ENCODE data around the gene SERPINH1.

The SERPINH1 gene

DNA sequence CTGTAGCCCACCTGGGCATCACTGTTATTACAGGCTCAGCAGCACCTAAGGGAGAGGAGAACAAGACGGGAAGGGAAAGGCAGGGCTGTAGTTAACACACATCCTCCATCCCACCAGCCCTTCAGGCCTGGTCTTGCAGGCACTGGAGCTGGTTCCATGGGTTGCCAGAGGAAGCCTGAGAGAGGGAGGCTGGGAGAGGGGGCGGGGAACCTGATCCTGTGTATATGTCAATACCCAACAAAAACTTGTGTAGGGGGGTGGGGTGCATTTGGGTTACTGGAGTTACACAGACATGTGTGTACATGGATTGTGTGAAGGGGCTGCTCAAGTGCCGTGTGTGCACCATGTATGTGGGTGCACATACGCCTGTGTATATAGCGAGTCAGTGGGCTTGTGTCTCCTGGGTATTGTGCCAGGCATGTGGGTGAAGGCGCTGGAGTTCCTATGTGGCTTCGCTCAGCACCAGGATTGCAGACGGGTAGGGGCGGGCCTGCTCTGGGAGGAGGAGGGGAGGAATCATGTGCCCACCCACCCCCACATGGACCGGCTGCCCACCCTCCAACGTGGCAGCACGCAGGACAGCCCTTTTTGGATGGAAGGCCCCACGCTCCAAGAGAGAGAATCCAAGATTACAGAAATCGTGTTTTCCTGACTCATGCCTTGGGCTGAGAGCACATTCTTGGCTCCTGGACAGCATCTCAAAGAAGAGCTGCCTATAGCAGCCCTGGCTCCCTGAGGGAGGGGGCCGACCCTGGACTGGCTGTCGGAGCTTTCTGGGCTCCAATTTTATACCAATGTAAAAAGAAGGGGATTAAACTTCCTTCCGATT is 4.2 kb upstream of the SERPINH1 start:
- DNase-seq: no peak

DNA sequence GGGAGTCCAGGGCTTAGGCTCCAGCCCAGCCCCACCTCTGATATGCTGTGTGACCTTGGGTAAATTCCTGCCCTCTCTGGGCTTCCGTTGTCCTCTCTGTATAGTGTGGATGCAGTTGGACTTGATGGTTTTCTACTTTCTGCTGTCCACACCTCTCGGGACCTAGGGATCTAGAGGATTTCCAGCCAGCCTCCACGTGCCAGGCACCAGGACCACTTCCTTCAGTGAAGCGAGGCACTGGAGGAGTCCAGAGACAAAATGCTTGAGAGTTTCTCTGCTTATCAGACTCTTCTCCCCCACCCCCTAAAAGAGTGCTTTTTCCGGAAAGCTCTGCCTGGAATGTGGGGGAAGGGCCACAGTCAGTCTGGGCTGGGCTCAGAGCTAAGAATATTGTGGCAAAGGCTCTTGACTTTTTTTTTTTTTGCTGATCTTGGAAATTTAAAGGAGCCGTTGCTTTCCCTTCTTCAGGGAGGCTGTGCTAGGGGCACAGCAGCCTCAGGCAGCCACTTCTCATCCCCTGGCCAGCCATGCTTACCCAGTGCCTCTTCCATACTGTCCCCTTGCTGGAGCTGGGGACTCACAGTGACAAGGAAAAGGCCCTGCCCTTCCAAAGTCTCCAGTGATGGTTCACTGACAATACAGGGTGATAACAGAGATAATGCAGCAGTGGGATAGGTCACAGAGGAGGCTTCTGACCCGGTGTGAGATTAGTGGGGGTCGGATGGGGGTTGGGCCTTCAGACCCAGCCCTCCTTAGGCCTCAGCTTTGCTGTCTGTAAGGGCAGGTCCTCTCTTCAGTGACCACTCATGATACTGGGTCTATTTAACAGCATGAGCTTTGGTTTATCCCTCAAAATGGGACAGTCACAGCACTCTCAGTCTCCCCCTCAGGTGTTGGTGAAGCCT is 2.9 kb upstream of the SERPINH1 start:
- no peak for DNase-seq

DNA sequence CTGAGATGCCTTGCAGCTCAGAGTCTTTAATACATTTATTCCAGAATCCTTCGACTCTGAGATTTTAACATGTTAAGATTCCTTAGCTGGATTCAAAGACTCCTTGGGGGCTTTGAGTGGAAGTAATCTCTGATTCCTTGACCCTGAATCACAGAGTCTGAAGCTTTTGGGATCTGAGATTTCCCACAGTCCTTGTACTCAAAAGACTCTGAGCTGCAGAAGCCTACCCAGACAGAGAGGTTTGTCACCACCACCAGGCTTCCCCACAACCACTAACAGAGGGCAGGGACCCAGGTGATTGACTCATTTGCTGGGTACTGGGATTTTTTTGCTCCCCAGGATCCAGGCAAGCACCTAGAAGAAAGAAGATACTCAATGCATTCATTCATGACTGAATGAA is 1.4 kb upstream of the SERPINH1 start:
- no peak for DNase-seq

DNA sequence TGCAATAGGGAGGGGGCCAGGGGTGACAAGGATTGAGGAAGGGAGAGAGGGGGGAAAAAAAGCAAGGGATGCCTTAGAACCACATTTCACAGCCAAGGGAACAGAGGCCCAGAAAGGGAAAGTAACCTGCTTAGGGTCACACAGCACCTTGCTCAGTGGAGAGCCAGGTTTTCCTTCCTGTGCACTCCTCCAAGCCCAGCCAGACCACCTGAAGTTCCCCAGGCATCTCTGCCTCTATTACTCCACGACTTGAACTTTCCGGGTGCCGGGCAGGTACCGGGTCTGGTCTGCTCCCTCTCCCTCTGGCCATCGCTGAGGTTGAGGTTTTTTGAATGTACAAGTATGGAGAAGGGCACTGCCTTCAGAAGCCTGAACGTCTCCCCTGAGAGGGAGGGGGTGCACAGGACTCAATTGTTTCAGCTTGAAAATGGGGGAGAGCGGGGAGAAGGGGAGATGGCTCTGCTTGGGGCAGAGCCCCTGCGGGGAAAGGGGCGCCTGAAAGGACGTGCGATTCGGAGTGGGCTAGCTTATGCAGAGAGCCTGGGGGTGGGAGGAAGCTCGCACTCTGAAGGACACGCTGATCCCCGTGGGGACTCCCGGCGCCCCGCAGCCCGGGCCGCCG is 516 bp upstream of the SERPINH1 start:
- DNase-seq: no peak

DNA sequence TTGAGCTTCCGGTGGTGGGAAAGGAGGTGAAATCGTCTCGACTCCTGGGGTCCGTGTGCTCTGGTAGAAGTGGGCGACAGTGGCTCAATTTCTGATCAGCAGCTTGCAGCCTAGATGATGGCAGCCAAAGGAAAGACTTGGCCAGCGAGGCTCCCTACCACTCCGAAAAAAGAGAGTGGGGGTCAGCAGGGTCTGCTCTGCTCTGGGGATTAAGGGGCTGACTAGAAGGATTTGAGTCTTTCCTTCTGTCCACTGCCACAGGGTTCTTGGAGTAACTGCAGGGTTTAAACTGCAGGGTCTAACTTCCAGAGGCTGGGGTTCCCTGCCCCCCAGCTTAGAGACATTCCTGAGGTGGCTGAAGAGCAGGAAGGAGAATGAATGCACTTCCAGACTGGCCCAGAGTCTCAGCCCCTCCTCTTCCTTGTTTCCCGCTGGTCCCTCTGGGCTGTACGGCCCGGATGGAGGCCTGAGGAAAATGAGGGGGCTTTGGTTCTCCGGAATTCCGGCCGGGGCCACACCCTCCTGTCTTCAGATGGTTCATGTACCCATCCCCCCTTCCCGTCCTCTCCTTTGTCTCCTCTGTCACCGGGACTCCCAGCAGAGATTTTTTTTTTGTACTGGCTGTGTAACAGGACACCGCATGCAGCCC is 907 bp downstream of the SERPINH1 start:
- DNase-seq: no peak

DNA sequence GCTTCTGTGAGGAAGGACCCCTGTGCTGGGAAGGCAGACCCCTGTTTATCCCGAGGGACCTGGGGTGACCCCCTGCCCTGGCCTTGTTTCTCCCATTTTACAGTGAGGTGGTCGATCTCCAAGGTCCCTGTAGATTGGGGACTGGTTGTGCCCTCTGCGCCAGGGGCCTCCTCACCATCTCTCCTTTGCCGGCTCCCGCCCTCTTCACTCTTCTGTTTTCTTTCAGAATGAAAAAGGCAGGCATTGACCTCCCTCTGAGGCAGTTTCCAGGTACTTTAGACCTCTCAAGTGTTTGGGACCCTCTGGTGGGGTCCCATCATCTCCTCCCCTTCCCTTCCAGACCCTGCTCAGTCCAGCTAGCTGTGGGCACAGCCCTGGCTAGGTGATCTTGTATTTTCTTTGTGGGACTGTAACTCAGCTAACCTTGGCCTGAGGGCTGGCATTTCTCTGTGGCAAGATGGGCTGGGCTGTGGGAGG is 1.5 kb downstream of the SERPINH1 start:
- no peak for DNase-seq

DNA sequence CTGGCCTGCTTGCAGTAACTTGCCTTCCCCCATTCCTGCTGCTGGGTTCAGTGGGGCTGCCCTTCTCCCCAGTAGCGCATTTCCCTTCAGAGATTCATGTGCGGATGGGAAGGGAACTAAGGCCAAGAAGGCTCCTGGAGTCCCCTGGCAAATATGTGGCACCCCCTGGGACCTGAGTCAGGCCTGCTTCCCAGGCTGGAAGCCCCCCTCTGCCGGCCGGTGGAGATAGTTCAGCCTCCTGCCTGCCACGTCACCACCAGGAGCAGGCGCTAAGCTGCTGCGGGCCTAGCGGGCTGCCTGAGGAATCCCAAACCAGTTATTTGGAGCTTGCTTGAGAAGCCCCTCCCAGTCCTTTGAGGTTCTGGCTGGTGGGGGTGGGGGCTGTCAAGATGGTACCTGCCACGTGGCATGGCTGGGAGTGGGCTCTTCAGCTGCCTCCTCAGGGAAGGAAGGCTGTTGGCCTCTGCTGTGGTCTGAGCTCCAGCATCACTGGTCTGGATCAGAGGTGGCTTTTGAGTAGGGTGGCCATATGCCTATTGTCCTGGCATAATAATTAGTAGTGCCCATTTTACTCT is 2.0 kb downstream of the SERPINH1 start:
- no peak for DNase-seq

DNA sequence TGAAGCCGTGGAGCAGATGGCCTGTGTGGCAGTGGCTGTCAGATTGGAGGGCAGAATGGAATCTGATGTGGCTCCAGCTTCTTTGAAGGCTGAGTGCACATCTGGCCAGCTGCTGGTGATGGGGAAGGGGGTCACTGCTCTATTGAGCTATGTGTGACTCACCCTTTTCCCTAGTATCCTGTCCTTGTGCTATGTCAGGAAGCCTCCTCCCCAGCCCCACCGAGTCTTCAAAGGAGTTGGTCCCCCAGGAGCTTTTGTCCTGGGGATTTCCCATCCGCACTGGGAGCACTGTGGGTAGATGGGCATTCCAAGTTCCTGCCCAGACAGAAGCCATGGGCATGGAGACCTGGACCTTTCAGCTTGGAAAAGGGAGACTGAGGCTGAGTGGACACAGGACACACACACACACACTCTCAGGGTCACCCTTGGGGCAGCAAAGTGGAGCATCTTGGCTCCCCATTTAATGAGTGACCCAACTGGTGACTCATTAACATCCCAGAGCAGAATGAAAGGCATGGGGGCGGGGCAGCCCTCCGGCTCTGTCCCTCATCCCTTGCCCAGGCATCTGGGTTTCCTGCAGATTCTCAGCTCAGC is 3.3 kb downstream of the SERPINH1 start:
- DNase-seq: no peak

DNA sequence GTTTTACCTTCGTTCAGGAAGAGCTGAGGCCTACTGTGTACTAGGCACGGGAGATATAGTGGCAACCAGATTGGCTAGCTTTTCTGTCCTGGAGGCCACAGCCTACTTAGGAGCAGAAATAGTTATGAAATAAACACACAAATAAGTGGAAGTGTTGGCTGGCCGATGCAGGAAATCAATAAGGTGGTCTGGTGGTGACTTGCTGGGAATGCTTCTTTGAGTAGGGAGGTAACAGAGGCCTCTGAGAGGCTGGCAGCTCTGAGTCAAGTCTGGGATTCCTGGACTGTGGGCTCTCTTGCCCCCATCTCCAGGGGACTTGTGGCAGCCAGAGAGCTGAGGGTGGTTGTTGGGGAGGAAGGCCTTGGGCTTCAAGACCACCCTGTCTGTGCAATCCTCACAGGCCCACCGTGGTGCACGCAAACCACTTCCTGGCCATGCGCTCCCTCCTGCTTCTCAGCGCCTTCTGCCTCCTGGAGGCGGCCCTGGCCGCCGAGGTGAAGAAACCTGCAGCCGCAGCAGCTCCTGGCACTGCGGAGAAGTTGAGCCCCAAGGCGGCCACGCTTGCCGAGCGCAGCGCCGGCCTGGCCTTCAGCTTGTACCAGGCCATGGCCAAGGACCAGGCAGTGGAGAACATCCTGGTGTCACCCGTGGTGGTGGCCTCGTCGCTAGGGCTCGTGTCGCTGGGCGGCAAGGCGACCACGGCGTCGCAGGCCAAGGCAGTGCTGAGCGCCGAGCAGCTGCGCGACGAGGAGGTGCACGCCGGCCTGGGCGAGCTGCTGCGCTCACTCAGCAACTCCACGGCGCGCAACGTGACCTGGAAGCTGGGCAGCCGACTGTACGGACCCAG is 4.1 kb downstream of the SERPINH1 start:
- DNase-seq: no peak

DNA sequence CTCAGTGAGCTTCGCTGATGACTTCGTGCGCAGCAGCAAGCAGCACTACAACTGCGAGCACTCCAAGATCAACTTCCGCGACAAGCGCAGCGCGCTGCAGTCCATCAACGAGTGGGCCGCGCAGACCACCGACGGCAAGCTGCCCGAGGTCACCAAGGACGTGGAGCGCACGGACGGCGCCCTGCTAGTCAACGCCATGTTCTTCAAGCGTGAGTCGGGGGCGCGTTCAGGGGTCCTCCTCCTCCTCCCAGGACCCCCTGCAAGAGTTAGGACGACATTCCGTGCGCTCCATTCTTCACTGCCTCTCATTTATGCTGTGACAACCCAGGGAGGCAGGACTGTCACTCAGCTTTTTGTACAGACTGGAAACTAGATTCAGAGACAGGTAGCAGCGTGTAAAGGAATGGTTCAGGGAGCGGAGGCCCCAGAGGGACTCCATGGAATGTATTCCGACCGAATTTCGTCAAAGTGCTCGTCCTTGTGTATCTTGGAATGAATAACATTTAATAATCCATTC is 4.8 kb downstream of the SERPINH1 start:
- DNase-seq: no peak

DNA sequence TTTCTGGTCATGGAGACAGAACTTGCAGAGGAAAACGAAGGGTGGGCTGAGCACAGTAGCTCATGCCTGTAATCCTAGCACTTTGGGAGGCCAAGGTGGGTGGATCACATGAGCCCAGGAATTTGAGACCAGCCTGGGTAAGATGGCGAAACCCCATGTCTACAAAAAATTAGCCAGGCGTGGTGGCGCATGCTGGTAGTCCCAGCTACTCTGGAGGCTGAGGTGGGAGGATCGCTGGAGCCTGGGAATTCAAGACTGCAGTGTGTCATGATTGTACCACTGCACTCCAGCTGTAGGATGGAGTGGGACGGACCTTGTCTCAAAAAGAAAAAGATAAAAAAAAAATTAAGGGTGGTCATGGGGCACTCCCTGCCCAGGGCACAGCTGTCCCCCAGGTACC is 5.9 kb downstream of the SERPINH1 start:
- DNase-seq: no peak

DNA sequence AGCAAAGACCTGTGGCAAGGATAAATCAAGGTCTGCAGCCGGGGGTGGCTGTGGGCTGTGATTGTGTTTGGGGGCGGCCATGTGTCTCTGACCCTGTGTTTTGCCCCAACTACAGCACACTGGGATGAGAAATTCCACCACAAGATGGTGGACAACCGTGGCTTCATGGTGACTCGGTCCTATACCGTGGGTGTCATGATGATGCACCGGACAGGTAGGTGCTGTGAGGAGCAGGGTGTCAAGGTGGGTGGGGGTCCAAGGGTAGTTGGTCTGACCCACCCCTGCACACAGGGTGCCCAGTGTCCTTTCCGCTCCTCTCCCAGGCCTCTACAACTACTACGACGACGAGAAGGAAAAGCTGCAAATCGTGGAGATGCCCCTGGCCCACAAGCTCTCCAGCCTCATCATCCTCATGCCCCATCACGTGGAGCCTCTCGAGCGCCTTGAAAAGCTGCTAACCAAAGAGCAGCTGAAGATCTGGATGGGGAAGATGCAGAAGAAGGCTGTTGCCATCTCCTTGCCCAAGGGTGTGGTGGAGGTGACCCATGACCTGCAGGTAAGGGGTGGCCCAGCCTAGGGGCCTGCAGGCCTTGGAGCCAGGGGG is 6.7 kb downstream of the SERPINH1 start:
- DNase-seq: no peak

DNA sequence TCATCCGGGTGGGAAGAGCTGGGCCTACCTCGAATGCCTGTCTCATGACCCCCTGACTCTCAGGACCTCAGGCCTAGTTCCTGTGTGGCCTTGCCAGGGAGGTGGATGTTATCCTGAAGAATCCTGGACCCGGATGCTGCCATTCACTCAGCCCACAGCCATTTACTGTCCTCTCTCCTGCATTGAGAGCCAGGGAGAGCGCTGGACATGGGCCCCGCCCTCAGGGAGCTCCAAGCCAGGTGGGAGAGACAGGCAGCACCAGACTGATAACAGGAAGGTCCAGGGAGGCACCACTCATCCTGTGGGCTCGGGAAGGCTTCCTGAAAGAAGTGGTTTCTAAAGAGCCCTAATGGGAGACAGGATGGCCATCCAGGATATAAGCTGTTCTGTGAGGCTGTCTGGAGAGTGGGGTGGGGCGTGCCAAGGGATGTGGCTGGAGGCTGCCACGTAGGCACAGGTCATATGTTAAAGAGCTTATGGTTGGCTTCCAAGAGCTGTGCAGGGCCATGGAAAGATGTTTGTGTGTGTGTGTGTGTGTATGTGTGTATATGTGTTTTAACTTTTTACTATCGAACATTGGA is 8.6 kb downstream of the SERPINH1 start:
- DNase-seq: no peak

DNA sequence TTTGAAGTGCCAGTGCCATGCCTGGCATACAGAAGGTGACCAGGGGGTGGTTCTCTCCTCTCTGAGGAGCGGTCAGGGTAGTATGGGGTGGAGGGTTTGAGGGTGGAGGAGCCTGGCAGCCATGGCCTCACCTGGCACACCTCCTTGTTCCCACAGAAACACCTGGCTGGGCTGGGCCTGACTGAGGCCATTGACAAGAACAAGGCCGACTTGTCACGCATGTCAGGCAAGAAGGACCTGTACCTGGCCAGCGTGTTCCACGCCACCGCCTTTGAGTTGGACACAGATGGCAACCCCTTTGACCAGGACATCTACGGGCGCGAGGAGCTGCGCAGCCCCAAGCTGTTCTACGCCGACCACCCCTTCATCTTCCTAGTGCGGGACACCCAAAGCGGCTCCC is 9.6 kb downstream of the SERPINH1 start:
- no peak for DNase-seq

DNA sequence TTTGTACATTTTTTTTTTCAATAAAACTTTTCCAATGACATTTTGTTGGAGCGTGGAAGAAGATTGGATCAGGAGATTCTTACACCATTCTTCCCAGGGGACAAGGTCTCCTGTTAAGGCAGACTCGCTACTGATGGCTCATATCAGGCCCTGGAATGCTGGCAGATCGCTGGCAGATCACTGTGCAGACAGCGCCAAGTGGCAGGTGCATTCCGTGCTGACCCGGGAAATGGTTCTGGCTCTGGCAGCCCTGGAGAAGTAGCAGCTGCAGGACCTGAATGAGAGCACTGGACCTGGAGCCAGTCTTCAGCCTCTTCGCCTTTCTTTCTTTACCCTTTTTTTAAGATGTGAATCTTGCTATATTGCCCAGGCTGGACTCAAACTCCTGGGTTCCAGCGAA is 10.7 kb downstream of the SERPINH1 start:
- DNase-seq: no peak

DNA sequence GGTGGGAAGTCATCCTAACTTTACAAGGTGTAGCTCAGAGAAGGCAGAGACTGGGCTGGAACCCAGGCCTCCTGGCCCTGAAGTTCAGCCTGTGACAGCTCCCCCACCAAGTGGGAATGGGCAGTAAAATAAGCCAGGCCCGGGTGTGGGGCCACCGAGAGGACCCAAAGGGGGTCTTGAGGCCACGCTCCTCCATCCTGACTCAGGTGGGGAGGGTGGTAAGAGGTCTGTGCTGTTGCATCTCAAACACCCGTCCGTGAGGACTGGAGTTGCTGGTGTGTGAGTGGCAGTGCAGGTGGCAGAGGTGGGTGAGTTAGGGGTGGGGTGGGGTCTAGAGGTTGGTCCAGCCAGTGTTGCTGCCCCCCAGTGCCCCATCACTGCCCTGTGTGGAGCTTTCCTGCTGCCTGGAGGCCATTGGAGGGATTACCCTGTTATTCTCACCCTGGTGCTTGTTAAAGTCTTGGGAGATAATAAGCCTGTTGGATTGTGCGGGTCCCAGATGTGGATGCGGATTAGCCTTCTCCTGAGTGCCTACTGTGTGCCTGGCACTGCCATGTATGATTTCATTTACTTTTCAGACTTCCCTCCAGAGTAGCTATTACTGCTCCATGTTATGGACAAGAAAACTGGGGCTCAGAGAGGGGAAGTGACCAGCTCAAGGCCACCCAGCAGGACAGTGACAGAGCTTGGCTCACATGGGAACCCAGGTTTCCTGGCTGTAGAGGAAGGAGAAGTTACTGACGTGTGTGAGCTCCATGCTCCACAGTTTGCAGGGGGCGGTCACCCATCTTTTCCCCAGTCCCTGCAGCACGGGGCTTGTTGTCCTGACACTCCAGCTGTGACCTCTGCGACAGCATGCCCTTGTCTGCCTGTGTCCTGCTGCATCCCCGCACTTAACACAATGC is 12.9 kb downstream of the SERPINH1 start:
- no peak for DNase-seq

DNA sequence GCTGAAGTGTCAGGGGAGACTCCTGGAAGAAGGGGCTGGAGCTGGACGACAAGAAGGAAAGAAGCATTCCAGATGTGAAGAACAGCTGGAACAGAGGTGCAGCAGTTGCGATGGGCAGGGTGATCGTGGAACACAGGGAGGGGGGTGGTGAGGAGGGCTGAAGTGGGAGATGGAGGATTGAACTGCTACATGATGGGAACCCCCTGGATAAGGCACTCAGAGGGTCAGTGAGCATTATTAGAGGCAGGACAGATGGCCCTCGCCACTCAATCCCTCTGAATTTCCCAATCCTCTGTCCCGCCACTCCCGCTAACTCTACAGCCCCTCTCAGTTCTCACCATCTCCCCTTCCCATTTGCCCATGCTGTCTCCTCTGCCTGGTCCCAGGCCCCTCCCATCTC is 14.0 kb downstream of the SERPINH1 start:
- DNase-seq: no peak

DNA sequence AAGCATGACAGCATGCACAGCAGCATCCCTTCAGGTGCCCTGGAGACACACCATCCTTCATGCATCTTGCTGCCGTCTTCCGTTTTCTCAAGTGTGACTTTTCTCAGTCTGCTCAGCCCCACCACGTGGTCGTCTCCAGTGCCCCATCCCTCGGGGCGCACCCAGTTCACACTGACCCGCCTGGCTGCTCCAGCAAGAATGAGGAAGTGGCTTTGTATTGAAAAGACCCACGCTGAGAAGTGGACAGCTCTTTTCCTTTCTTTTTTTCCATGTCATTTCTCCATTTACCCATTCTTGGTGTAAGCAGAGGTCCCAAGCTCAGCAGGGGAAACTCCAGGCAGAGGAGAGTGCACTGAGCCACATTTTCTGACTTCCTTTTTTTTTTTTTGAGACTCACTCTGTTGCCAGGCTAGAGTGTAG is 14.5 kb downstream of the SERPINH1 start:
- no peak for DNase-seq

DNA sequence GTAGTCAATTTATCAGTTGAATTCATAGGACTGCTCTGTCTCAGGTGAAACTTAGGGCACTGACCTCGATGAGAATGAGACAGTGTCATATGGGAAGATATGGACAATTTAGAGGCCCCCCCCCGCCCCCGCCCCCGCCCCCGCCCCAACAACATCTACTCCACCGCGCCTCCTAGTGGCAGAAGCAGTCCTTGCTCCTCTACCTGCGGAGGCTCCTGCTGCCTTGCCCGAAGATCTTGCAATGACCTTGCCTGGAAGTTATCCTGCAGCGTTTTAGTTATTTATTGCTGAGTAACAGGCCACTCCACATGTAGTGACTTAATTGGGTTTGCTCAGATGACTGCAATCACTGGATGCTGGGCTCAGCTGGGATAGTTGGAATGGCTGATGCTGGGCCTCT is 15.2 kb downstream of the SERPINH1 start:
- DNase-seq: peak; percentile 41 to 58
